GM12865 (cell line): ENCODE data around the gene ECT2L.

Experiments used
- DNase-seq: peaks from one replicate; pipeline ENCODE4 v3.0.0; 2010; ENCODE audit warnings: low read depth
- H3K4me3 ChIP-seq: 2 replicates; pipeline ENCODE4 v1.5.1; 2011; ENCODE audit warnings: mild to moderate bottlenecking, low read depth, low read length, control low read depth
- TF ChIP-seq, protein P1 (sequence below): IDR thresholded peaks from 2 replicates; pipeline ENCODE4 v1.5.1; 2011; ENCODE audit warnings: low read length, control low read depth, low read depth, inconsistent platforms; ENCODE audit not compliant: insufficient read depth; ENCODE audit errors: missing control alignments

ECT2L gene

DNA sequence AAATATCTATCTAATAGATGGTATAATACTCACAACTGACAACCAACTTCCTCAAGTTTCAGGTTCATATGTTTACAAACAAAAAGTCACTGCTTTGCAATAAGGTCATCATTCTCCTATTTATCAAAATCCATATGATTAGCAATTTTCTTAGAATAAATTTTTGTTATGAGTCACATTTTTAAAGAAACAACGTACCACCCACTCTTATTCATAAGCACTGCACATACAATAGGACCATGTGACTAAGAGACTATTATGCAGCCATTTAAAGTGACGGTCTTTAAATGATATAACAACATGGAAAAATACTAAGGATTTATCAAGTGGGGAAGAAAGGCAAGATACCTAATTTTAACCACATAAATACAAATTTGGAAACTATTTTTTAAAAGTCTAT lies 152.1 kb downstream of the ECT2L start:
- TF ChIP-seq, protein P1, sequence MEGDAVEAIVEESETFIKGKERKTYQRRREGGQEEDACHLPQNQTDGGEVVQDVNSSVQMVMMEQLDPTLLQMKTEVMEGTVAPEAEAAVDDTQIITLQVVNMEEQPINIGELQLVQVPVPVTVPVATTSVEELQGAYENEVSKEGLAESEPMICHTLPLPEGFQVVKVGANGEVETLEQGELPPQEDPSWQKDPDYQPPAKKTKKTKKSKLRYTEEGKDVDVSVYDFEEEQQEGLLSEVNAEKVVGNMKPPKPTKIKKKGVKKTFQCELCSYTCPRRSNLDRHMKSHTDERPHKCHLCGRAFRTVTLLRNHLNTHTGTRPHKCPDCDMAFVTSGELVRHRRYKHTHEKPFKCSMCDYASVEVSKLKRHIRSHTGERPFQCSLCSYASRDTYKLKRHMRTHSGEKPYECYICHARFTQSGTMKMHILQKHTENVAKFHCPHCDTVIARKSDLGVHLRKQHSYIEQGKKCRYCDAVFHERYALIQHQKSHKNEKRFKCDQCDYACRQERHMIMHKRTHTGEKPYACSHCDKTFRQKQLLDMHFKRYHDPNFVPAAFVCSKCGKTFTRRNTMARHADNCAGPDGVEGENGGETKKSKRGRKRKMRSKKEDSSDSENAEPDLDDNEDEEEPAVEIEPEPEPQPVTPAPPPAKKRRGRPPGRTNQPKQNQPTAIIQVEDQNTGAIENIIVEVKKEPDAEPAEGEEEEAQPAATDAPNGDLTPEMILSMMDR = no peak
- DNase-seq = no peak
- no peak overlapping the region for H3K4me3 ChIP-seq

DNA sequence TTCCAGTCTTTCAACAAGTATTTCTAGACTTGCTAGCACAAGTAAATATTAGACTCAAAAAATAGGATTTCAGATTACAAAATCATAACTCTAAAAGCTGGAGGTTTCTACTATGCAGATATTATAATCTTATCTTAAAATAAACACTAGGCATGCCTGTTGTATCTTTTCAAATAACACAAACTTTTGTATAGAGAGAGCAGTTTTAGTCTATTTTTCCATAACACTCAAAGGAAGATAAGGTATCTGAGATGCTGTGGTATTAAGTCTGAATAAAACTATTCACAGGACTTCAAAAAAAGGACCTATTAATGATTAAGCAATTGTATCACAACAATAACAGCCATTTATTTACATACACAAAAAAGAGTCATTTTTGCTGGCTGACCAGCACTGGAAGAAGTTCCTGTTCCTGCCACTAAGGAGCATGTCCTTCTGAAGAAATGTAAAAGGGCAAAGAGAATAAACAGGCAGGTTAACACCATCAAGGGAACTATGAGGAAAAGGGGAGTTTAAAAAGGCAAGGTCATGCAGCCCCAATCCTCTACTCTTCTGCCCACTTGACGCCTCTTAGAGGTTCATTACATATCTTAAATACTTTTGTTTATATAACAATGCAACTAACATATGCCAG lies 152.8 kb downstream of the ECT2L start:
- no peak for DNase-seq
- TF ChIP-seq, protein P1 = no peak

GRCh38 chr6:138953451-138953850 lies 157.6 kb downstream of the ECT2L start:
- DNase-seq = no peak
- H3K4me3 ChIP-seq = no peak overlapping the region
- TF ChIP-seq, protein P1 = no peak

More for the DNA sequence above, 152.8 kb downstream of the ECT2L start:
- no peak overlapping the region for H3K4me3 ChIP-seq
